Activated naive CD4-positive, alpha-beta T cell treated with anti-CD3 and anti-CD28 coated beads, Interleukin-2, amount 50 U/mL, for 72 hours (primary cell): Measurements from ENCODE around the gene MFSD12. TPM values are rescaled to one million over a fixed set of nuclear protein-coding genes. Genes with fewer than 3 reads are reported as not detected.
"Not testable (repeated sequence)": the region's sequence is repeated elsewhere in the genome, so short reads cannot be mapped to it uniquely, and the experiment has no call there.

Experiments
- ATAC-seq, 2 donors: fragments of 150-1000 bp; cut with Tn5 transposase; 2 replicates each; pipeline ENCODE4 v1.10.0; 2021; ENCODE audit warnings: mild to moderate bottlenecking in 2 of 2, moderate library complexity in 2 of 2
- DNase-seq, 2 donors: peaks; one replicate each; pipeline ENCODE4 v3.0.0; 2021 to 2022; ENCODE audit warnings: low spot score in 2 of 2
- H3K27ac Mint-ChIP-seq, 2 donors: one replicate each; pipeline ENCODE4 v1.8.0; 2022; ENCODE audit warnings: mild to moderate bottlenecking in 2 of 2, mixed read lengths in 2 of 2
- H3K36me3 Mint-ChIP-seq, 2 donors: one replicate each; pipeline ENCODE4 v1.8.0; 2022; ENCODE audit warnings: mixed read lengths in 2 of 2
- H3K9me3 Mint-ChIP-seq, 2 donors: one replicate each; pipeline ENCODE4 v1.8.0; 2022; ENCODE audit warnings: mixed read lengths in 2 of 2
- total RNA-seq, 2 donors: library from RNA; stranded (reverse); gene quantifications; one replicate each; pipeline ENCODE4 v1.2.3, GENCODE V29; 2022

Gene MFSD12
- total RNA-seq, 2 donors from 2014 or later = 40.1 to 47.5 TPM

DNA sequence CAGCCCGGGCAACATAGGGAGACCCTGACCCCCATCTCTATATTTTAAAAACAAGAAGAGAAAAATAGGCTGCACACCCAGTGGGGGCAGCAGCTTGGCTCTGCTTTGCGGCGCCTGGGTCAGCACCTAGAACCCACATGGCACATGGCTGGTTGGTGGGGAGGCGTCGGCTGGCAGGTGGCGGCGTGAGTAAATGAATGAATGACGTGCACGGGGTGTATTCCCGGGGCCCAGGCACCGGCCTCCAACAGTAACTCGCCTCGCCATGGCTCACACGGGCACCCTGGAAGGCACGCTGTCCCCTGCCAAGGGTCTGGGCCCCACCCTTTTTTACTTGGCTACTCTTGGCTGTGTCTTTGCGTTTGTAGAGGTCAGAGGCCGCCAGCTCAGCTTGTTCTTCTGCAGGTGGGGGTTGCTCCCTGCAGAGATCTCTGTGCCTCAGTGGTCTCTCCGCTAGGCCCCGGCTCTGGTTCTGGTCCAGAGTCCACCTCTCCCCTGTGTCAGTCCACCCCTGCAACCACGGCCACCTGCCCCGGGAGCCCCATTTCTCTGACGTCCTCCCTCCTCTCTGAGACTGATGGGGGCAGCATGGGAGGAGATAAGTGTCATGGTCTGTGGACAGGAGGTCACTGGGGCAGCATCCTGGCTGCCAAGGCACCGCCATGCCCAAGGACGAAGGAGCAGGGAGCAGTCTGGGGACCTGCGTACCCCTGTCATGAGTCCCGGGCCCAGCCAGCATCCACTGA, 45.7 kb downstream of the MFSD12 start:
- no peaks in the 10 kb centered on the region for H3K9me3 Mint-ChIP-seq
- peaks cover 9 to 19% of the 10 kb centered on the region in 2 donors for H3K36me3 Mint-ChIP-seq
- no peak for DNase-seq
- no peak overlapping the region for H3K27ac Mint-ChIP-seq
- no peak for ATAC-seq

DNA sequence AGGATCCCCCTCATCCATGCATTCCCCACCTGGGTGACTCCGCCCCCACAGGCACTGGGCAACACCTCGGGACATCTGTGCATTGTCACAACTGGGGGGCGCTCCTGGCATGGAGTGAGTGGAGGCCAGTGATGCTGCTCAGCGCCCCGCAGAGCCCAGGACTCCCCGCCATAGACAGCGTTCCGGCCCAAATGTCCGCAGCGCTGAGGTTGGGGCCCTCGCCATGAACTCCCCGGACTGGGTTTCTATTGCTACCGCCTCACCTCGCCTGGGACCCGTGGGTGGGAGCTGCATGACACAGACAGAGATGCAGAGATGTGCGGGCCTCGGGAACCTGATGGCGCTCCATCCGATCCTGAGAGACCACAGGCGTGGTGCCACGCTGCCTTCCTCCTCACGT, 46.7 kb downstream of the MFSD12 start:
- Mint-ChIP-seq H3K9me3 (no peaks in the 10 kb centered on the region), H3K27ac (no peak overlapping the region), H3K36me3 (peaks cover 15 to 21% of the 10 kb centered on the region in 2 donors)
- ATAC-seq (no peak), DNase-seq (no peak)

DNA sequence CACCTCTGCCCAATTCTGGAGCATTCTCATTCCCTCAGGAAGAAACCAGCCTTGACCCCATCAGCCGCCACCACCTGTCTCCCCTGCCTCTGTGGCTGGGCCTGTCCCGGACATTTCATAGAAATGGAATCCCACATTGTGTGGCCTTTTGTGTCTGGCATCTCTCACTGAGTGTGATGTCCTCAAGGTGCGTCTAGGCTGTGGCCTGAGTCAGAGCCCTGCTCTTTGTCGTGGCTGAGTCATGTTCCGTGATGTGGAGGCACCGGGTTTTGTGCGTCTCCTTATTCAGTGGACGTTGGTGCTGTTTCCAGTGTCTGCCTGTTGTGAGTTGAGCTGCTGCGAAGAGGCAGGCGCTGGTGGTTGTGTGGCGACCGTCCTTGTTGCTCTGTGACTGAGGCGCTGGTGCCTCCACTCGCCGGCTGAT, 47.8 kb downstream of the MFSD12 start:
- no peak for DNase-seq
- H3K36me3 Mint-ChIP-seq = peaks cover 18 to 21% of the 10 kb centered on the region in 2 donors
- H3K27ac Mint-ChIP-seq = peak overlapping the region; percentile 16 to 93
- peak in 1 of 2 donors; percentile 19 for ATAC-seq
- no peaks in the 10 kb centered on the region for H3K9me3 Mint-ChIP-seq

DNA sequence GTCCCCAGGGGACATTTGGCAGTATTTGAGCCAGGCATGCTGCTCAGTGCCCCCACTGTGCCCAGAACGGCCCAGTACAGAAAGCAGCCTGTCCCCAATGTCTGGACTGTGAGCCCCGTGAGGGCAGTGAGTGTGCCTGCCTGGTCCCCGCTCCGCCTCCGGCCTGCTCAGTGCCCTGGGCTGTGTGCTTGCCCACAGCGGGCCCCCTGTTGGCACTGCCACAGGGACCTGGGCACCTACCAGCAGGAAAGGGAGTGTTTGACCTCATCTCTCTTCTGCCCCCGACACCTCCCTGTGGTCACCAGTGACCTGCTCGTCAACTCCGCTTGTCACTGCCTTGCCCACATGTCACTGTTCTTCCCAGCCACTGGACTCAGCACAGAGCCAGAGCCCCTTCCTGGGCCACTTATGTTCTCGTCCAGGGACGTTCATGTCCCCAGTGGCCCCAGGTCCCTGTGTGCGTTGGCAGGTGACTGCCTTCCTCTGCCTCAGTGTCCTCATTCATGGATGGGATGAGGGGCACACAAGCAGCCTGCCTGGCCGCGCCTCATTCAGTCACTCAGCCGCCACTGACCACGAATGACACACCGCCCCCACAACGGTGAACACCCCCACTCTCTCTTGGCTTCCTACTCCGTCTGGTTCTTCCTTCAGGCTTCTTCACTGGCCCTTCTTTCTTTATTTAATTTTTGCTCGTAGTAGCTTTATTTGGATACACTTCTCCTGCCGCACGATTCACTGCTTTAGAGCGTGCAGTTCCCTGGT, 48.4 kb downstream of the MFSD12 start:
- DNase-seq (no peak), ATAC-seq (no peak)
- Mint-ChIP-seq H3K36me3 (peaks cover 18 to 21% of the 10 kb centered on the region in 2 donors), H3K27ac (peak overlapping the region; percentile 16 to 93), H3K9me3 (no peaks in the 10 kb centered on the region)

DNA sequence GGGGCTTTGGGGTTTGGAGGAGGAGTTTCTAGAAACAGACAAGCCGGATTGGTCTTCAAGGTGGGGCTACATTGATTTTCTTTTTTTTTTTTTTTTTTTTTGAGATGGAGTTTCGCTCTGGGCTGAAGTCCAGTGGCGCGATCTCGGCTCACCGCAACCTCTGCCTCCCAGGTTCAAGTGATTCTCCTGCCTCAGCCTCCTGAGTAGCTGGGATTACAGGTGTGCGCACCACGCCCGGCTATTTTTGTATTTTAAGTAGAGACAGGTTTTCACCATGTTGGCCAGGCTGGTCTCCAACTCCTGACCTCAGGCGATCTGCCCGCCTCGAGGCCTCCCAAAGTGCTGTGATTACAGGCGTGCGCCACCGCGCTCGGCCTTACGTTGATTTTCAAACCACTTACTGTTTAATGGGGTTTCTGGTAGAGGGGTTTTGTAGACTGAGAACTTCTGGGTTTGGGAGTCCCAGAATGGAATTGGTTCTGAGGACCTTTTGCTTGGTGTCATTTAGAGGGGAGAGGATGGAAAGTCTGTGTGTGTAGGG, 49.2 kb downstream of the MFSD12 start:
- not testable (repeated sequence) for DNase-seq, ATAC-seq, H3K27ac Mint-ChIP-seq, H3K9me3 Mint-ChIP-seq
- H3K36me3 Mint-ChIP-seq = peaks cover 18 to 21% of the 10 kb centered on the region in 2 donors

DNA sequence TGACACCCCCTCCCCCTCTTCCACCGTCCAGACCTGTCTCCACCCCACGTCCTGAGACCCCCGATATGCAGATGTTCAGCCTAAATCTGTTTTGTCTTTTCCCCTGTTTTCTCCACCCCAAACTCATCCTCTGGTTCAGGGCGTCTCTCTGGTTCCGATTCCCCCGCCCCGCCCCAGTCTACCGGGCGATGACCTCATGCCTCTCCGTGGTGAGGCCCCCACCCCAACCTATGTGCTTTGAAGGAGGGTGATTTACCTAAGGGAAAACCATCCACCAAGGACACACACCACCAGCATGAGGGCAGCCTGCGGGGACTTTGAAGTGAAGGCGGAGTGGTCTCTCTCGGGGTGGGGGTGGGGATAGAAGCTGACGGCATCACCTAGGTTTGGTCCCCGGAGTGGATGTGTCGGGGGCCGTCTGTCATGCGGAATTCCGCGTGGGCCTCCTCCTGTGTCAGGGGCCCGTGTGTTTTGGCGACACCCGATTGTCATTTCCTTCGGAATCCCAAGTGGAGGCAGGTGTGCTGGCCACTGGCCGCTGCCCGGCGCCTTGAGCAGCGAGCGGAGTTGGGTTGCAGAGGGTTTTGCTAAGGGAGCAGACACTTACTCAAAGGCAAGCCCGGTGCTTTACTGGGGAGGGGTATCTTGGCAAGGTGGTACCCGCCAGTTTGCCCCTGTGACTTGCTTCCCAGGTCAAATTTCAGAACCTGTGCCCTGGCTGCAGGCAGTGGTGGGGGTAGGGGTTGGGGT, 49.8 kb downstream of the MFSD12 start:
- Mint-ChIP-seq H3K9me3 (no peaks in the 10 kb centered on the region), H3K27ac (peak overlapping the region; percentile 91 to 93), H3K36me3 (peaks cover 18 to 21% of the 10 kb centered on the region in 2 donors)
- ATAC-seq (peak in 1 of 2 donors; percentile 7), DNase-seq (peak in 1 of 2 donors; percentile 16)

DNA sequence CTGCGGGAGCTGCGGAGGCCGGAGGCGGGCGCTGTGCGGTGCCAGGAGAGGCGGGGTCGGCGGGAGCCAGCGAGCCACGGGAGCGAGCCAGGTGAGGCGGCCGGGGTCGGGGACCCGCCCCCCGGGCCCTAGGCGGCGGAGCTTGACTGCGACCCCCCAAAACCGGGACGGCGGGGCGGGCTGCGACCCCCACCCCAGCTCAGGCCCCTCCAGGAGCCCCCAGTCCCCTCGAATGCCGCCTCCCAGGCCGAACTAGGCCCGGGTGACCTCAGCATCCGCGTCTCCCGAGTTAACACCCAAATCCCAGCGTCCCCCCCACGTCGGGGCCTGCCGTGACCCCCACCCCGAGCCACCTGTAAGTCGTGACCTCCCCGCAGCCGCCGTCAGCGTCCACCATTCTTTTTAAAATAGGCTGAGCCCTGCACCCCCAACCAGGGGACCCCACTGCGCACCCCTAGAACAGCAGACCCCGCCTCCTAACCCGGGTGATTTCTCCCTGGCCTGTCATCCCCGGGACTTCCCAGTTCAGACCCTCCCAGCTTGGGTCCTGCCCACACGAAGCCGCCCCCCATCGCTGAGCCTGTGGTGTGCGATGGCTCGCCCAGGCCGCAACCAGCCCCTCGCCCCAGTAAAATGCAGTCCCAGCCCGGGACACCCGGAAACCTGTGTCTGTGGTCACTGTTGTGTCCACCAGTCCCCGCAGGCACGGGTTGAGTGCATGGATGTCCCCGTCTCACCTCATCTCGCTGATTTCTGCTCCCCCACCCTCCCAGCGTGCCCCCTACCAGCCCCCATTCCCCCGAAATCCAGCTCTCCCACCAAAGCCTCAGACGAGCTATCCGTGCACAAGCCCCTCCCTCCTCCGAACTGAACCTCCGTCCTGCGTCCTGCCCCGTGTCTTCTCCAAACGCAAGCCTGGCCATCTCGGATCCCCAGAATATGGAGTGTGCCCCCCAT, 50.7 kb downstream of the MFSD12 start:
- peak in 1 of 2 donors; percentile 4 for ATAC-seq
- no peaks in the 10 kb centered on the region for H3K9me3 Mint-ChIP-seq
- H3K27ac Mint-ChIP-seq = peak overlapping the region; percentile 91 to 93
- peaks cover 18 to 21% of the 10 kb centered on the region in 2 donors for H3K36me3 Mint-ChIP-seq
- peak in 1 of 2 donors; percentile 22 for DNase-seq

DNA sequence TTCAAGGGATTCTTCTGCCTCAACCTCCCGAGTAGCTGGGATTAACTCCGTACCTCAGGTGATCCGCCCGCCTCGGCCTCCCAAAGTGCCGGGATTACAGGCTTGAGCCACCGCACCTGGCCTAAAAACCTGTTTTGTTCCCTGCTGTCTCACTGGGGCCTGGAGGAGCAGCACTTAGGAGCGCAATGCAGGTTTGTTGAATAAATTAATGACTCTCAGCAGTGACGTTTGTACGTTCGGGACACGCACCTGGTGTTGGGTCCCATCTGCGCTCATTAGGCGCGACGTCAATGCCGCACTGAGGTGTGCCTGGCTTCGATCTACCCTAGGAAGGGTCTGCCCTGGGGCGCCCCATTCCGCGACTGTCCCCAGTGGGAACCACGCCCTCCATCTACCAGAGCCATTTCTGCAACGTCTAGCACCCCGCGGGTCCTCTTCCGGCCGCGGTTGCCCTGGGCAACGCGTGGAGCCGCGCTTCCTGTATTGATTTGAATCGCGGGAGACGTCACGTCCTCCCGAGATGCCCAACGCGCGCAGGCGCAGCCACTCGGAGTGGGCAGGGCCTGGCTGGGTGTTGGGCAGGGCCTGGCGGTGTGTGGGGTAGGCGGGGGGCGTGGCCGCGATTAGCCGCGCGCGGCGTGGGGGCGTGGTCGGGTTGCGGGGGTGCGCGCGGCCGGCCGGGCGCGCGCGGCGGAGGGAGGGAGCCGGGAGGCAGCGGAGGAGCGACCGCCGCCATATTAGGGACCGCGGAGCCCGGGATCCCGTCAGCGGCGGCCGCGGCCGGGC, 51.6 kb downstream of the MFSD12 start, which contains the start of gene FZR1:
Gene FZR1, plus strand, starts transcription at position 714 of the 786 bp plus-strand sequence. CDS start 16,679 bp downstream, outside the sequence.
- peak; percentile 88 to 96 for ATAC-seq
- Mint-ChIP-seq H3K36me3 (peaks cover 18 to 24% of the 10 kb centered on the region in 2 donors), H3K27ac (peak within 1 kb of the TSS; percentile 91 to 95), H3K9me3 (peaks cover 0 to 3% of the 10 kb centered on the region in 2 donors)
- DNase-seq = peak; percentile 100

DNA sequence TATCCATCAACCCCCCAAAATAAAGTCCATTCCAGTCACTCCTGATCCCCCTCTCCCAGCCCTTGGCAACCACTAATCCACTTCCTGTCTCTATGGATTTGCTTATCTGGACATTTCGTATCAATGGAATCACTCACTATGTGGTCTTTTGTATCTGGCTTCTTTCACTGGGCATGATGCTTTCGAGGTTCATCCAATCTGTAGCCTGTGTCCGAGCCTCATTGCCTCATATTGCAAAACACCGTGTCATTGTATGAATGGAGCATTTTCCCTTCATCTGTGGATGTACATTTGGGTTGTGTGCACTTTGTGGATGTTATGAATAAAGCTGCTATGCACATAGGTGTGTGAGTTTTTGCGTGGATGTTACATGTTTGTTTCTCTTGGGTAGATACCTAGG, 52.7 kb downstream of the MFSD12 start:
- ATAC-seq = no peak
- H3K27ac Mint-ChIP-seq = peak overlapping the region in 1 of 2 donors; percentile 91
- peaks cover 25 to 27% of the 10 kb centered on the region in 2 donors for H3K36me3 Mint-ChIP-seq
- H3K9me3 Mint-ChIP-seq = peaks cover 0 to 5% of the 10 kb centered on the region in 2 donors
- DNase-seq = no peak

DNA sequence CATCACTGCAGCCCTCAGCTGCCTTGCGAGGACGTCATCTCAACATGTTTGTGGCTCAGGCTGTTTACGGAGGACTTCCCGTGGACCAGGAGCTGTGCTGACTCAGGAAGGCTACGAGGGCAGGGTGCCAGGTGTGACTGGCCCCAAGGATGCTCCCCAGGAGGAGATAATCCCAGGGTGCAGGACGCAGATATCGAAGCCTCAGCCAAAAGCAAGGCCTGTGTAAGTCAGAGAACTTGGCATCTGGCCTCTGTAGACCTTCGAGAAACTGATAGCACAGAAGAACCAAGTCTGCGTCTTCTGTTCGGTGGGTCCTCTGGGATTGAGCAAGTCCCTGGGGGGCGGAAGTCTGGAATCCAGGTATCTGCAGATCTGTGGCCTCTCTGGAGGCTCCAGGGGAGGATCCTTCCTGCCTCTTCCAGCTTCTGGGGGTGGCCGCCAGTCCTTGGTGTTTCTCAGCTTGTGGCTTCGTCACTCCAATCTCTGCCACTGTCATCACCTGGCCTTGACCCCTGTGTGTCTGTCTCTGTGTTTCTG, 54.3 kb downstream of the MFSD12 start:
- ATAC-seq (no peak), DNase-seq (no peak)
- no peak overlapping the region for H3K27ac Mint-ChIP-seq
- H3K9me3 Mint-ChIP-seq = peaks cover 0 to 5% of the 10 kb centered on the region in 2 donors
- H3K36me3 Mint-ChIP-seq = peaks cover 18 to 25% of the 10 kb centered on the region in 2 donors

DNA sequence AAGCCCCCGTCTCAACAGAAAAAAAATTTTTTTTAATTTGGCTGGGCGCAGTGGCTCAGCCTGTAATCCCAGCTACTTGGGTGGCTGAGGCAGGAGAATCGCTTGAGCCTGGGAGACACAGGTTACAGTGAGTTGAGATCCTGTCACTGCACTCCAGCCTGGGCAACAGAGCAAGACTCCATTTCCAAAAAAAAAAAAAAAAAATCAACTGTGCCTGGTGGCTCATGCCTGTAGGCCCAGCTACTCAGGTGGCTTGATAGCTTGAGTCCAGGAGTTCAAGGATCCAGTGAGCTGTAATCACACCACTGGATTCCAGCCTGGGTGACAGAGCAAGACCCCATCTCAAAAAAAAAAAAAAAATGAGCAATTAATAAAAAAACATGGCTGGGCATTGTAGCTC, 55.6 kb downstream of the MFSD12 start:
- Mint-ChIP-seq H3K9me3 (peaks cover 0 to 5% of the 10 kb centered on the region in 2 donors), H3K27ac (no peak overlapping the region), H3K36me3 (peaks cover 10 to 17% of the 10 kb centered on the region in 2 donors)
- ATAC-seq (no peak), DNase-seq (no peak)

DNA sequence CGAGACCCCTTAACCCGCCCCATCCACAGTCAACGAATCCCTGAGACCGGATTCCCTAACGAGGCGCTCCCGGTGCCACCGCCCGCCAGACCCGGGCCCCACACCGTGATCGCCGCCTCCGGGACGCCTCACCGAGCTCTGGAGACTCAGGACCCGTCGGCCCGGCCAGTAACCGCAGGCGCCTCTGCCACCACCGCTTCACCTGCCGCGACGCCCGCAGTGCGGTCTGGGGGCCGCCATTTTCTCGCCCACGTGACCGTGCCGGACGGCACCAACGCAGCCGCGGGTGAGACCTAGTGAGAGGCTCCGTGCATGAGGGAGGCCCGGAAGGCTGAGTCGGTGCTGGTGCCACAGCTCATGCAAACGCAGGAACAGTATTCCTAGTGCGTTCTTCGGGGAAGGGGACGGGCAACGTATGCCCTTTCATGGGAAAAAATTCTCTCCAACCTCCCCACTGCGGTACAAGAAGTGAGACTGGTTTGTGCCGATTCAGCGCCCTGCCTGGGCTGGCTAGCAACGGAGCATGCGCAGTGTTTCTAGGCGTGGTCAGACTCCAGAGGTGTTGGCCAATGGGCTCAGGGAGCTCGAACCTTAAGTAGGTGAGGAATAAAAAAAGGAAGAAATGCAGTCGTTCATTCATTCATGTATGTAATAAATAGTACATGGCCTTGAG, 56.8 kb downstream of the MFSD12 start, which contains the start of gene DOHH:
Gene DOHH, minus strand, starts transcription at position 246 of the 673 bp plus-strand sequence. CDS start 3,860 bp downstream, outside the sequence.
- peak; percentile 87 to 91 for ATAC-seq
- H3K36me3 Mint-ChIP-seq = peaks cover 7 to 8% of the 10 kb centered on the region in 2 donors
- peak; percentile 93 to 97 for DNase-seq
- H3K9me3 Mint-ChIP-seq = peaks cover 0 to 5% of the 10 kb centered on the region in 2 donors
- H3K27ac Mint-ChIP-seq = peak within 1 kb of the TSS; percentile 99

DNA sequence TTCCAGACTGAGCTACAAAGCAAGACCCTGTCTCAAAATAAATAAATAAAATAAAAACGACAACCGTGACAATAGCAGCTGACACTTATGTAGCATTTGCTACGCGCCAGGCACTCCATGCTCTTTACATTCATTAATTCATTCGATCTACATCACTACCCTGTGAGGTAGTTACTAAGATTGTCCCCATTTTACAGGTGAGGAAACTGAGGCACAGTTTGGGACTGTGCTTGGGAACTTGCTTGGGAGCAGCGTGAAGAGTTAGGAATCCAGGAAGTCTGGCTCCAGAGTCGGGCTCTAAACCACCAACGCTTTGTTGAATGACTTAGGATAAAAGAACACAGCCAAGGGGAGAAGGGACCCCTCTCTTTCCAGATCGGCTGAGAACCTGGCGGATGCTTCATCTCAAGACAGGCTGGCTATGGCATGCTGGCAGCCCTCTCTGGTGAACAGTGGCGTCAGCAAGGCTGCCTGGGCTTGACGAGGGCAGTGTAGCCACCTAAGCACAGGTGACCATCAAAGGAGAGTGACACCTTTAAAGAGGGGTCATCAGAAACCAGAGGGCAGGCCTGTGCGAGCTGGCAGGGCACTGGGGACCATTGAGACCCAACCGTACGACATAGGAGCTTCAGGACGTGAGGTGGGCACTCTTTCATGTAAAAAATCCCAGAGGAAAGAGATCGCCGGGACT, 57.5 kb downstream of the MFSD12 start:
- peak overlapping the region; percentile 99 for H3K27ac Mint-ChIP-seq
- peak; percentile 4 to 19 for ATAC-seq
- peaks cover 7% of the 10 kb centered on the region in 2 donors for H3K36me3 Mint-ChIP-seq

More for the DNA sequence above, 57.5 kb downstream of the MFSD12 start:
- DNase-seq = no peak
- H3K9me3 Mint-ChIP-seq = peaks cover 0 to 5% of the 10 kb centered on the region in 2 donors
